IMR-90 (cell line): ENCODE measurements around the gene MAGEB17. TPM values are rescaled to one million over a fixed set of nuclear protein-coding genes. Genes with fewer than 3 reads are reported as not detected.

Source experiments
- ATAC-seq: fragments of 200-7000 bp; cut with Tn5 transposase; 2 replicates; pipeline ENCODE4 v1.9.1; 2020; ENCODE audit warnings: low read depth, mild to moderate bottlenecking, moderate library complexity
- BruUV-seq: library from RNA; stranded (reverse); fragments of 400-500 nt; replicated peaks from 2 replicates; lab custom pipeline; 2021; lab: Mats Ljungman, UMichigan
- CTCF ChIA-PET: fragments of 300-600 bp; formaldehyde crosslinking; extraction: SDS; loops from one replicate; lab custom pipeline; 2021; ENCODE audit warnings: antibody characterized with exemption; lab: Yijun Ruan, JAX
- POLR2A ChIA-PET: fragments of 300-600 bp; sonication (Branson Sonifier 250); formaldehyde crosslinking; loops from one replicate; lab custom pipeline; 2022; ENCODE audit warnings: antibody characterized with exemption; ENCODE audit not compliant: unreplicated experiment; lab: Charles Lee
- DNase-seq: peaks from one replicate; pipeline ENCODE4 v3.0.0; 2013
- H2AFZ ChIP-seq: replicated peaks from 2 replicates; pipeline ENCODE3; 2013; ENCODE audit warnings: low read length, mild to moderate bottlenecking; ENCODE audit not compliant: poor library complexity
- H2AK5ac ChIP-seq: 2 replicates; pipeline ENCODE4 v1.6.1; 2013; ENCODE audit warnings: low read depth, low read length, inconsistent platforms
- H2AK9ac ChIP-seq: replicated peaks from 2 replicates; pipeline ENCODE3; 2013; ENCODE audit warnings: mild to moderate bottlenecking, low read depth, low read length, moderate library complexity; ENCODE audit not compliant: poor library complexity
- H2BK120ac ChIP-seq: 2 replicates; pipeline ENCODE4 v1.6.1; 2013; ENCODE audit warnings: low read depth, low read length, inconsistent platforms
- H2BK15ac ChIP-seq: 3 replicates; pipeline ENCODE4 v1.6.1; 2013; ENCODE audit warnings: low read depth, low read length, inconsistent platforms
- H2BK20ac ChIP-seq: 2 replicates; pipeline ENCODE4 v1.6.1; 2013; ENCODE audit warnings: low read depth, mild to moderate bottlenecking, inconsistent platforms, low read length, moderate library complexity
- H2BK5ac ChIP-seq: 2 replicates; pipeline ENCODE4 v1.6.1; 2013; ENCODE audit warnings: mild to moderate bottlenecking, low read depth, low read length, inconsistent platforms; ENCODE audit not compliant: poor library complexity, severe bottlenecking
- H3K14ac ChIP-seq: replicated peaks from 2 replicates; pipeline ENCODE4 v1.6.1; 2013; ENCODE audit warnings: low read depth, low read length, inconsistent platforms
- H3K18ac ChIP-seq: 2 replicates; pipeline ENCODE4 v1.6.1; 2013; ENCODE audit warnings: low read depth, low read length, control low read depth
- H3K23ac ChIP-seq: 2 replicates; pipeline ENCODE4 v1.6.1; 2013; ENCODE audit warnings: low read depth, low read length, inconsistent platforms
- H3K27ac ChIP-seq: 2 replicates; pipeline ENCODE4 v1.5.1; 2013; ENCODE audit warnings: mild to moderate bottlenecking, control low read depth, low read length; ENCODE audit not compliant: insufficient read depth
- H3K27me3 ChIP-seq: 2 replicates; pipeline ENCODE4 v1.6.1; 2013; ENCODE audit warnings: low read length; ENCODE audit not compliant: control insufficient read depth, insufficient read depth
- H3K36me3 ChIP-seq: 2 replicates; pipeline ENCODE4 v1.6.1; 2013; ENCODE audit warnings: low read length, mixed read lengths; ENCODE audit not compliant: control insufficient read depth, insufficient read depth
- H3K4ac ChIP-seq: 2 replicates; pipeline ENCODE4 v1.6.1; 2013; ENCODE audit warnings: low read depth, low read length, inconsistent platforms
- H3K4me1 ChIP-seq: 2 replicates; pipeline ENCODE4 v1.6.1; 2013; ENCODE audit warnings: low read length, mixed read lengths; ENCODE audit not compliant: control insufficient read depth, insufficient read depth
- H3K4me2 ChIP-seq: 2 replicates; pipeline ENCODE4 v1.6.1; 2013; ENCODE audit warnings: low read depth, mild to moderate bottlenecking, control low read depth, low read length, moderate library complexity
- H3K4me3 ChIP-seq: 2 replicates; pipeline ENCODE4 v1.5.1; 2013; ENCODE audit warnings: low read depth, mild to moderate bottlenecking, control low read depth, low read length, moderate library complexity; ENCODE audit not compliant: insufficient read depth
- H3K56ac ChIP-seq: 2 replicates; pipeline ENCODE4 v1.6.1; 2013; ENCODE audit warnings: low read length, inconsistent platforms; ENCODE audit not compliant: insufficient read depth; ENCODE audit errors: extremely low read depth
- H3K79me1 ChIP-seq, 2 experiments: 2 replicates each; pipeline ENCODE4 v1.6.1; 2013; ENCODE audit warnings: low read length in 2 of 2, inconsistent platforms in 1 of 2, low read depth in 1 of 2
- H3K9ac ChIP-seq: 2 replicates; pipeline ENCODE4 v1.6.1; 2013; ENCODE audit warnings: low read depth, low read length, control low read depth
- H3K9me1 ChIP-seq: 2 replicates; pipeline ENCODE4 v1.6.1; 2013; ENCODE audit warnings: low read length, inconsistent platforms; ENCODE audit not compliant: insufficient read depth
- H3K9me3 ChIP-seq: 2 replicates; pipeline ENCODE4 v1.6.1; 2013; ENCODE audit warnings: low read length; ENCODE audit not compliant: control insufficient read depth, insufficient read depth
- H4K20me1 ChIP-seq: 2 replicates; pipeline ENCODE4 v1.6.1; 2013; ENCODE audit warnings: low read length, inconsistent platforms; ENCODE audit not compliant: insufficient read depth
- H4K5ac ChIP-seq: 2 replicates; pipeline ENCODE4 v1.6.1; 2013; ENCODE audit warnings: mild to moderate bottlenecking, low read depth, low read length, control low read depth
- H4K8ac ChIP-seq, 2 experiments: 2 replicates each; pipeline ENCODE4 v1.6.1; 2013; ENCODE audit warnings: low read depth in 2 of 2, low read length in 2 of 2, control low read depth in 1 of 2, inconsistent platforms in 1 of 2
- H4K91ac ChIP-seq: 2 replicates; pipeline ENCODE4 v1.6.1; 2013; ENCODE audit warnings: low read depth, low read length, inconsistent platforms; ENCODE audit not compliant: insufficient read depth
- BHLHE40 ChIP-seq: fragments of 150-350 bp; IDR thresholded peaks from 2 replicates; pipeline ENCODE4 v1.6.1; 2016; ENCODE audit warnings: mild to moderate bottlenecking, low read depth, low read length
- CEBPB ChIP-seq: IDR thresholded peaks from 2 replicates; pipeline ENCODE4 v1.6.1; 2012; ENCODE audit warnings: low read depth, low read length, improper control_type of control experiment
- ELK1 ChIP-seq: fragments of 150-350 bp; IDR thresholded peaks from 2 replicates; pipeline ENCODE4 v1.6.1; 2016; ENCODE audit warnings: low read depth, mild to moderate bottlenecking, low read length, moderate library complexity, borderline replicate concordance
- FOS ChIP-seq: fragments of 150-350 bp; IDR thresholded peaks from 2 replicates; pipeline ENCODE4 v1.6.1; 2016; ENCODE audit warnings: low read depth, low read length
- MAFK ChIP-seq: IDR thresholded peaks from 2 replicates; pipeline ENCODE4 v1.6.1; 2012; ENCODE audit warnings: low read depth, low read length, improper control_type of control experiment
- MAZ ChIP-seq: IDR thresholded peaks from 2 replicates; pipeline ENCODE4 v1.6.1; 2012; ENCODE audit warnings: low read depth, mild to moderate bottlenecking, low read length, improper control_type of control experiment, moderate library complexity, borderline replicate concordance
- MXI1 ChIP-seq: IDR thresholded peaks from 2 replicates; pipeline ENCODE4 v1.6.1; 2012; ENCODE audit warnings: low read depth, mild to moderate bottlenecking, low read length, moderate library complexity, borderline replicate concordance
- NFE2L2 ChIP-seq: fragments of 150-350 bp; IDR thresholded peaks from 2 replicates; pipeline ENCODE4 v1.6.1; 2016; ENCODE audit warnings: low read depth, mild to moderate bottlenecking, low read length
- RAD21 ChIP-seq: IDR thresholded peaks from 2 replicates; pipeline ENCODE4 v1.6.1; 2012; ENCODE audit warnings: low read length, improper control_type of control experiment
- RCOR1 ChIP-seq: IDR thresholded peaks from 2 replicates; pipeline ENCODE4 v1.6.1; 2012; ENCODE audit warnings: mild to moderate bottlenecking, low read length, improper control_type of control experiment; ENCODE audit not compliant: insufficient replicate concordance
- USF2 ChIP-seq: fragments of 150-350 bp; IDR thresholded peaks from 2 replicates; pipeline ENCODE4 v1.6.1; 2017; ENCODE audit warnings: mild to moderate bottlenecking, antibody characterized with exemption, low read length, low read depth
- WGBS, 2 experiments: methylation state at CpG; one replicate each; pipeline versions ENCODE4 v1.1.5 to v1.1.7; 2013; ENCODE audit warnings: missing lambda C conversion rate in 2 of 2; ENCODE audit not compliant: insufficient read length in 1 of 2; ENCODE audit errors: extremely low coverage in 2 of 2; 5-methylcytosine and 5-hydroxymethylcytosine counted together
- dilution Hi-C: fragments of 300-500 bp; cut with HindIII; formaldehyde crosslinking; loops from one replicate; pipeline ENCODE4 v1.14.3; 2018; ENCODE audit warnings: low sequenced_read_pairs; ENCODE audit not compliant: unreplicated experiment
- in situ Hi-C: fragments of 300-500 bp; cut with MboI; formaldehyde crosslinking; loops from 3 replicates; pipeline ENCODE4 v1.14.3; 2019; ENCODE audit warnings: low sequenced_read_pairs, inconsistent platforms, mixed read lengths
- intact Hi-C: fragments of 100-400 bp; cut with micrococcal nuclease; formaldehyde crosslinking; loops from 2 replicates; pipeline ENCODE4 v1.10.0; 2022
- polyA plus RNA-seq, 3 experiments: library from polyadenylated mRNA; depleted of rRNA; stranded (reverse); fragments of >200 nt; gene quantifications; 2 replicates each; pipeline ENCODE4 v1.2.3, GENCODE V29; 2012; ENCODE audit warnings: low replicate concordance in 1 of 3
- total RNA-seq: library from RNA; depleted of rRNA; stranded (reverse); fragments of >200 nt; gene quantifications from 2 replicates; pipeline ENCODE4 v1.2.3, GENCODE V29; 2012

Gene MAGEB17
- total and polyA plus RNA-seq, 2 of the 4 experiments (the other 2 are of a cell fraction), result under 0.01 to 0.34 TPM

GRCh38 chrX:16210061-16210460 lies 42.8 kb downstream of the MAGEB17 start:
- no peak overlapping the region for H2BK20ac ChIP-seq
- intact Hi-C loops (loop anchor here (10.0 kb wide), 1 partner anchor 525 kb away; no protein-coding TSS in a partner anchor), dilution Hi-C loops (no loop called here), in situ Hi-C loops (no loop called here)
- TF ChIP-seq RCOR1 (no peak), MXI1 (no peak), CEBPB (no peak), ELK1 (no peak), USF2 (no peak), MAZ (no peak), NFE2L2 (no peak), BHLHE40 (no peak), MAFK (no peak), FOS (no peak), RAD21 (no peak)
- no peaks in the 10 kb centered on the region for H4K20me1 ChIP-seq
- no peak overlapping the region for H4K5ac ChIP-seq
- no CpG with 5 or more reads among the region's 3 CpGs for WGBS, 2 experiments
- no peak for DNase-seq
- no peaks in the 10 kb centered on the region for H3K79me1 ChIP-seq
- H2AK9ac ChIP-seq, result no peak overlapping the region
- H4K91ac ChIP-seq, result no peak overlapping the region
- POLR2A ChIA-PET, result no interaction called here
- no peak overlapping the region for H3K18ac ChIP-seq
- H3K23ac ChIP-seq, result no peak overlapping the region
- no peak overlapping the region for H2BK15ac ChIP-seq
- no peak overlapping the region for H3K14ac ChIP-seq
- H3K9me1 ChIP-seq, result no peaks in the 10 kb centered on the region
- H3K4me2 ChIP-seq, result no peak overlapping the region
- no peaks in the 10 kb centered on the region for H3K27me3 ChIP-seq
- CTCF ChIA-PET, result no interaction called here
- no peak for ATAC-seq
- no peak overlapping the region for H4K8ac ChIP-seq
- H3K9ac ChIP-seq, result no peak overlapping the region
- BruUV-seq, result no TSS peak
- H3K56ac ChIP-seq, result no peak overlapping the region
- H3K9me3 ChIP-seq, result no peaks in the 10 kb centered on the region
- no peaks in the 10 kb centered on the region for H3K4me1 ChIP-seq
- no peaks in the 10 kb centered on the region for H3K36me3 ChIP-seq
- H3K4ac ChIP-seq, result no peak overlapping the region
- no peak overlapping the region for H2AK5ac ChIP-seq
- H2AFZ ChIP-seq, result no peak overlapping the region
- no peak overlapping the region for H3K4me3 ChIP-seq
- H2BK120ac ChIP-seq, result no peak overlapping the region
- H2BK5ac ChIP-seq, result no peak overlapping the region
- H3K27ac ChIP-seq, result no peak overlapping the region
